HEK293 (cell line): ENCODE data around the gene PDGFD.

Experiments used
- CTCF ChIA-PET: fragments of 350-600 bp; formaldehyde crosslinking; extraction: SDS; loops from one replicate; lab custom pipeline; 2021; ENCODE audit warnings: antibody characterized with exemption; lab: Yijun Ruan, JAX
- POLR2A ChIA-PET: fragments of 300-600 bp; formaldehyde crosslinking; extraction: SDS; loops from one replicate; lab custom pipeline; 2020; ENCODE audit warnings: antibody characterized with exemption, inconsistent platforms; lab: Yijun Ruan, JAX
- H3K27ac ChIP-seq: fragments of 200-500 bp; sonication (Bioruptor generic); 2 replicates; pipeline ENCODE4 v1.5.1; 2014; ENCODE audit warnings: low read depth, low read length, control low read depth, inconsistent platforms; ENCODE audit errors: extremely low read depth
- H3K36me3 ChIP-seq, 2 experiments: fragments of 200-500 bp in 1 of 2; sonication (Bioruptor generic) in 1 of 2; 1 replicate in 1 of 2; 2 replicates in 1 of 2; pipeline ENCODE4 v1.5.1; 2014 to 2017; ENCODE audit warnings: inconsistent platforms in 2 of 2, low read length in 2 of 2; ENCODE audit not compliant: control insufficient read depth in 2 of 2, insufficient read depth in 1 of 2
- H3K4me1 ChIP-seq: fragments of 200-500 bp; sonication (Bioruptor generic); 2 replicates; pipeline ENCODE4 v1.5.1; 2014; ENCODE audit warnings: mild to moderate bottlenecking, low read length, inconsistent platforms; ENCODE audit not compliant: control insufficient read depth, insufficient read depth
- H3K4me3 ChIP-seq: 2 replicates; pipeline ENCODE4 v1.5.1; 2011; ENCODE audit warnings: low read depth, mild to moderate bottlenecking, control low read depth, low read length, moderate library complexity
- H3K9me3 ChIP-seq: fragments of 200-500 bp; sonication (Bioruptor generic); 2 replicates; pipeline ENCODE4 v1.5.1; 2014; ENCODE audit warnings: low read depth, low read length, inconsistent platforms; ENCODE audit not compliant: control insufficient read depth, insufficient read depth
- BCL11A ChIP-seq: fragments of 450-650 bp; formaldehyde crosslinking; IDR thresholded peaks from 2 replicates; pipeline ENCODE4 v1.5.1; 2016; ENCODE audit warnings: low read depth, missing biosample characterization, missing genetic modification characterization
- MEIS1 ChIP-seq: sonication (generic); formaldehyde crosslinking; IDR thresholded peaks from 2 replicates; pipeline ENCODE4 v1.8.1; 2022; ENCODE audit warnings: missing genetic modification reagents, mild to moderate bottlenecking, borderline replicate concordance
- PRDM1 ChIP-seq: fragments of 450-650 bp; formaldehyde crosslinking; IDR thresholded peaks from 2 replicates; pipeline ENCODE4; 2016; ENCODE audit warnings: missing biosample characterization, missing genetic modification characterization
- SCRT1 ChIP-seq: fragments of 450-650 bp; formaldehyde crosslinking; IDR thresholded peaks from 2 replicates; pipeline ENCODE4 v1.5.1; 2016; ENCODE audit warnings: missing biosample characterization, missing genetic modification characterization, borderline replicate concordance
- TRIM28 ChIP-seq: IDR thresholded peaks from 2 replicates; pipeline ENCODE4 v1.6.1; 2011; ENCODE audit warnings: low read length, control low read depth, borderline replicate concordance
- ZBTB48 ChIP-seq: fragments of 450-650 bp; formaldehyde crosslinking; IDR thresholded peaks from 2 replicates; pipeline ENCODE4 v1.5.1; 2016; ENCODE audit warnings: missing biosample characterization, missing genetic modification characterization
- ZBTB8A ChIP-seq: fragments of 450-650 bp; formaldehyde crosslinking; IDR thresholded peaks from 2 replicates; pipeline ENCODE4 v1.5.1; 2016; ENCODE audit warnings: missing biosample characterization, missing genetic modification characterization
- ZNF155 ChIP-seq: fragments of 450-650 bp; formaldehyde crosslinking; IDR thresholded peaks from 2 replicates; pipeline ENCODE4 v1.5.1; 2016; ENCODE audit warnings: missing biosample characterization, missing genetic modification characterization
- ZNF184 ChIP-seq: fragments of 450-650 bp; IDR thresholded peaks from 2 replicates; pipeline ENCODE4 v1.5.1; 2018; ENCODE audit warnings: missing biosample characterization, mild to moderate bottlenecking, missing genetic modification characterization
- ZNF211 ChIP-seq: fragments of 450-650 bp; formaldehyde crosslinking; IDR thresholded peaks from 2 replicates; pipeline ENCODE4 v1.5.1; 2016; ENCODE audit warnings: low read depth, missing biosample characterization, missing genetic modification characterization
- ZNF221 ChIP-seq: fragments of 450-650 bp; formaldehyde crosslinking; IDR thresholded peaks from 2 replicates; pipeline ENCODE4 v1.5.1; 2017; ENCODE audit warnings: missing biosample characterization, missing genetic modification characterization, borderline replicate concordance
- ZNF266 ChIP-seq: fragments of 450-650 bp; formaldehyde crosslinking; IDR thresholded peaks from 2 replicates; pipeline ENCODE4 v1.5.1; 2016; ENCODE audit warnings: missing biosample characterization, missing genetic modification characterization, low read depth
- ZNF48 ChIP-seq: fragments of 450-650 bp; formaldehyde crosslinking; IDR thresholded peaks from 2 replicates; pipeline ENCODE4 v1.5.1; 2016; ENCODE audit warnings: missing biosample characterization, missing genetic modification characterization
- ZNF596 ChIP-seq: fragments of 450-650 bp; IDR thresholded peaks from 2 replicates; pipeline ENCODE4 v1.5.0; 2018; ENCODE audit warnings: missing biosample characterization, mild to moderate bottlenecking, missing genetic modification characterization, moderate library complexity
- ZNF626 ChIP-seq: fragments of 450-650 bp; sonication (Bioruptor Pico); formaldehyde crosslinking; IDR thresholded peaks from 2 replicates; pipeline ENCODE4 v1.5.1; 2018; ENCODE audit warnings: missing biosample characterization, missing genetic modification characterization, inconsistent platforms
- ZNF629 ChIP-seq: fragments of 450-650 bp; formaldehyde crosslinking; IDR thresholded peaks from 2 replicates; pipeline ENCODE4 v1.5.1; 2017; ENCODE audit warnings: missing biosample characterization, missing genetic modification characterization
- ZNF701 ChIP-seq: fragments of 450-650 bp; formaldehyde crosslinking; IDR thresholded peaks from 2 replicates; pipeline ENCODE4 v1.5.1; 2016; ENCODE audit warnings: missing biosample characterization, missing genetic modification characterization
- ZNF707 ChIP-seq: fragments of 450-650 bp; formaldehyde crosslinking; IDR thresholded peaks from 2 replicates; pipeline ENCODE4 v1.5.1; 2016; ENCODE audit warnings: missing biosample characterization, missing genetic modification characterization
- ZNF792 ChIP-seq: fragments of 450-650 bp; formaldehyde crosslinking; IDR thresholded peaks from 2 replicates; pipeline ENCODE4 v1.5.1; 2016; ENCODE audit warnings: missing biosample characterization, missing genetic modification characterization
- TF ChIP-seq, protein P1 (sequence below): fragments of 450-650 bp; formaldehyde crosslinking; IDR thresholded peaks from 2 replicates; pipeline ENCODE4 v1.5.1; 2016; ENCODE audit warnings: missing biosample characterization, missing genetic modification characterization
- TF ChIP-seq, protein P2 (sequence below): fragments of 450-650 bp; formaldehyde crosslinking; IDR thresholded peaks from 2 replicates; pipeline ENCODE4 v1.5.1; 2016; ENCODE audit warnings: missing biosample characterization, missing genetic modification characterization
- TF ChIP-seq, protein P3 (sequence below): fragments of 450-650 bp; formaldehyde crosslinking; IDR thresholded peaks from 2 replicates; pipeline ENCODE4 v1.5.1; 2017; ENCODE audit warnings: missing biosample characterization, missing genetic modification characterization
- TF ChIP-seq, protein P4 (sequence below): IDR thresholded peaks from 2 replicates; pipeline ENCODE4 v1.6.1; 2011; ENCODE audit warnings: mild to moderate bottlenecking, low read depth, low read length, borderline replicate concordance

PDGFD gene

DNA sequence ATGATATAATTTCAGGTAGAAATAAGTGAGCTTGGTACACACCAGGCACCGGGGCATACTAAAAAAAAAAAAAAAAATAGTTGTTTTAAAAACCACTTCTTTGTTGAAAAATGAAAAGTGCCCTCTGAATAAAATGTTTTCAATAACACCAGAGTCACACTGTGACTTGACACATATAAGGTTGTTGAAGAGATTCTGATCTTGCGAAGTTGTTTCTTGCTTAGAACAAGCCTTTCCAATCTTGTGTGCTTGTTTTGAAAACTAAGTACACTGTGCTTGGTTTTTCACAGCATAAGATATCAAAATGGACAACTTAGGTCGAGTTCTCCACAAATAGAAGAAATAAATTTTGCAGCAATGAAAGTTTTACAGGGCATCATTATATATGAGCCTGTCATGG lies 17.0 kb downstream of the PDGFD start:
- Histone ChIP-seq H3K4me1 (no peaks in the 10 kb centered on the region), H3K36me3 (no peaks in the 10 kb centered on the region), H3K27ac (no peak overlapping the region), H3K9me3 (no peaks in the 10 kb centered on the region), H3K4me3 (no peak overlapping the region)
- ChIA-PET CTCF (no interaction called here), POLR2A (no interaction called here)
- TF ChIP-seq ZNF155 (tag by site-specific recombination), result no peak
- TF ChIP-seq BCL11A (tag by site-specific recombination), result no peak
- TF ChIP-seq ZNF792 (tag by site-specific recombination), result no peak
- no peak for TF ChIP-seq ZBTB48 (tag by site-specific recombination)
- TF ChIP-seq ZNF707 (tag by site-specific recombination), result no peak
- TF ChIP-seq ZNF266, result no peak
- TF ChIP-seq ZNF596, result no peak
- TF ChIP-seq ZNF184, result no peak
- TF ChIP-seq, protein P1, sequence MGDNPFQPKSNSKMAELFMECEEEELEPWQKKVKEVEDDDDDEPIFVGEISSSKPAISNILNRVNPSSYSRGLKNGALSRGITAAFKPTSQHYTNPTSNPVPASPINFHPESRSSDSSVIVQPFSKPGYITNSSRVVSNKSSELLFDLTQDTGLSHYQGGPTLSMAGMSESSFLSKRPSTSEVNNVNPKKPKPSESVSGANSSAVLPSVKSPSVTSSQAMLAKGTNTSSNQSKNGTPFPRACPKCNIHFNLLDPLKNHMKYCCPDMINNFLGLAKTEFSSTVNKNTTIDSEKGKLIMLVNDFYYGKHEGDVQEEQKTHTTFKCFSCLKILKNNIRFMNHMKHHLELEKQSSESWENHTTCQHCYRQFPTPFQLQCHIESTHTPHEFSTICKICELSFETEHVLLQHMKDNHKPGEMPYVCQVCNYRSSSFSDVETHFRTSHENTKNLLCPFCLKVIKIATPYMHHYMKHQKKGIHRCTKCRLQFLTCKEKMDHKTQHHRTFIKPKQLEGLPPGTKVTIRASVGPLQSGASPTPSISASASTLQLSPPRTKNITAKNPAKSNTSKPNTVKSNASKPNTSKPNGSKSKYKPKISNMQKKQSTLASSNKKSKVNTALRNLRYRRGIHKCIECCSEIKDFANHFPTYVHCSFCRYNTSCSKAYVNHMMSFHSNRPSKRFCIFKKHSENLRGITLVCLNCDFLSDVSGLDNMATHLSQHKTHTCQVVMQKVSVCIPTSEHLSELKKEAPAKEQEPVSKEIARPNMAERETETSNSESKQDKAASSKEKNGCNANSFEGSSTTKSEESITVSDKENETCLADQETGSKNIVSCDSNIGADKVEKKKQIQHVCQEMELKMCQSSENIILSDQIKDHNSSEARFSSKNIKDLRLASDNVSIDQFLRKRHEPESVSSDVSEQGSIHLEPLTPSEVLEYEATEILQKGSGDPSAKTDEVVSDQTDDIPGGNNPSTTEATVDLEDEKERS (tag by site-specific recombination), result no peak
- TF ChIP-seq SCRT1, result no peak
- TF ChIP-seq MEIS1 (CRISPR knock-in tag), result no peak
- no peak for TF ChIP-seq ZNF629 (tag by site-specific recombination)

DNA sequence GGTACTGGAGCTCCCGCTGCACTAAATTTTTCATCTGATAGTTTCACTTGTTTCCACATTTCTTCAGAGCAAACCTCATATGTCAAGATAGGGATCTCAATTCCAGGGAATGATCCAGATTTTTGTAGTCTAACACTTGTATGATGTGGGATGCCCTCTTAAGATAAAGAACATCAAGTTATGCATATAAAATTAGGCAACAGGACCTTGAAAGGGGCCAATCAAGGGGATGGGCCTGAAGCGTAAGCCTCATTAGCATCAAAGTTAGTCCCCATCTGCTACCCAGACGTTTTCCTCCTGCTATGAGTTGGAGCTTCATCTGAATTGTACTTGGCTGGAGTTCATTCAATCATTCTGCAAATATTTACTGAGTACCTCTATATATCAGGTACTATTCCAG lies 17.5 kb downstream of the PDGFD start:
- CTCF ChIA-PET, result interaction anchor here (0.7 kb wide), 1 partner anchor 404 kb away, joined by 3 read pairs; no protein-coding TSS in a partner anchor
- POLR2A ChIA-PET, result no interaction called here
- H3K36me3 ChIP-seq, result no peaks in the 10 kb centered on the region
- no peak overlapping the region for H3K4me3 ChIP-seq
- H3K9me3 ChIP-seq, result no peaks in the 10 kb centered on the region
- no peaks in the 10 kb centered on the region for H3K4me1 ChIP-seq
- no peak for TF ChIP-seq ZNF221 (tag by site-specific recombination)
- TF ChIP-seq ZNF155 (tag by site-specific recombination), result no peak
- no peak for TF ChIP-seq ZNF211
- TF ChIP-seq ZNF701 (tag by site-specific recombination), result no peak
- no peak for TF ChIP-seq PRDM1
- TF ChIP-seq, protein P2, sequence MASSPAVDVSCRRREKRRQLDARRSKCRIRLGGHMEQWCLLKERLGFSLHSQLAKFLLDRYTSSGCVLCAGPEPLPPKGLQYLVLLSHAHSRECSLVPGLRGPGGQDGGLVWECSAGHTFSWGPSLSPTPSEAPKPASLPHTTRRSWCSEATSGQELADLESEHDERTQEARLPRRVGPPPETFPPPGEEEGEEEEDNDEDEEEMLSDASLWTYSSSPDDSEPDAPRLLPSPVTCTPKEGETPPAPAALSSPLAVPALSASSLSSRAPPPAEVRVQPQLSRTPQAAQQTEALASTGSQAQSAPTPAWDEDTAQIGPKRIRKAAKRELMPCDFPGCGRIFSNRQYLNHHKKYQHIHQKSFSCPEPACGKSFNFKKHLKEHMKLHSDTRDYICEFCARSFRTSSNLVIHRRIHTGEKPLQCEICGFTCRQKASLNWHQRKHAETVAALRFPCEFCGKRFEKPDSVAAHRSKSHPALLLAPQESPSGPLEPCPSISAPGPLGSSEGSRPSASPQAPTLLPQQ (tag by site-specific recombination), result no peak
- TF ChIP-seq ZBTB8A (tag by site-specific recombination), result no peak
- TF ChIP-seq, protein P3, sequence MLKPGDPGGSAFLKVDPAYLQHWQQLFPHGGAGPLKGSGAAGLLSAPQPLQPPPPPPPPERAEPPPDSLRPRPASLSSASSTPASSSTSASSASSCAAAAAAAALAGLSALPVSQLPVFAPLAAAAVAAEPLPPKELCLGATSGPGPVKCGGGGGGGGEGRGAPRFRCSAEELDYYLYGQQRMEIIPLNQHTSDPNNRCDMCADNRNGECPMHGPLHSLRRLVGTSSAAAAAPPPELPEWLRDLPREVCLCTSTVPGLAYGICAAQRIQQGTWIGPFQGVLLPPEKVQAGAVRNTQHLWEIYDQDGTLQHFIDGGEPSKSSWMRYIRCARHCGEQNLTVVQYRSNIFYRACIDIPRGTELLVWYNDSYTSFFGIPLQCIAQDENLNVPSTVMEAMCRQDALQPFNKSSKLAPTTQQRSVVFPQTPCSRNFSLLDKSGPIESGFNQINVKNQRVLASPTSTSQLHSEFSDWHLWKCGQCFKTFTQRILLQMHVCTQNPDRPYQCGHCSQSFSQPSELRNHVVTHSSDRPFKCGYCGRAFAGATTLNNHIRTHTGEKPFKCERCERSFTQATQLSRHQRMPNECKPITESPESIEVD (tag by site-specific recombination), result no peak
- no peak for TF ChIP-seq ZNF626 (tag by site-specific recombination)
- TF ChIP-seq, protein P4, sequence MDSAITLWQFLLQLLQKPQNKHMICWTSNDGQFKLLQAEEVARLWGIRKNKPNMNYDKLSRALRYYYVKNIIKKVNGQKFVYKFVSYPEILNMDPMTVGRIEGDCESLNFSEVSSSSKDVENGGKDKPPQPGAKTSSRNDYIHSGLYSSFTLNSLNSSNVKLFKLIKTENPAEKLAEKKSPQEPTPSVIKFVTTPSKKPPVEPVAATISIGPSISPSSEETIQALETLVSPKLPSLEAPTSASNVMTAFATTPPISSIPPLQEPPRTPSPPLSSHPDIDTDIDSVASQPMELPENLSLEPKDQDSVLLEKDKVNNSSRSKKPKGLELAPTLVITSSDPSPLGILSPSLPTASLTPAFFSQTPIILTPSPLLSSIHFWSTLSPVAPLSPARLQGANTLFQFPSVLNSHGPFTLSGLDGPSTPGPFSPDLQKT, result no peak
- no peak for TF ChIP-seq ZNF48
- TF ChIP-seq TRIM28, result no peak
- no peak overlapping the region for H3K27ac ChIP-seq
